ENCODE measurements around the gene STX18. TPM values are rescaled to one million over a fixed set of nuclear protein-coding genes. Genes with fewer than 3 reads are reported as not detected.

The STX18 gene
- 10.2 and 13.7 TPM in 2 replicates for total RNA-seq

DNA sequence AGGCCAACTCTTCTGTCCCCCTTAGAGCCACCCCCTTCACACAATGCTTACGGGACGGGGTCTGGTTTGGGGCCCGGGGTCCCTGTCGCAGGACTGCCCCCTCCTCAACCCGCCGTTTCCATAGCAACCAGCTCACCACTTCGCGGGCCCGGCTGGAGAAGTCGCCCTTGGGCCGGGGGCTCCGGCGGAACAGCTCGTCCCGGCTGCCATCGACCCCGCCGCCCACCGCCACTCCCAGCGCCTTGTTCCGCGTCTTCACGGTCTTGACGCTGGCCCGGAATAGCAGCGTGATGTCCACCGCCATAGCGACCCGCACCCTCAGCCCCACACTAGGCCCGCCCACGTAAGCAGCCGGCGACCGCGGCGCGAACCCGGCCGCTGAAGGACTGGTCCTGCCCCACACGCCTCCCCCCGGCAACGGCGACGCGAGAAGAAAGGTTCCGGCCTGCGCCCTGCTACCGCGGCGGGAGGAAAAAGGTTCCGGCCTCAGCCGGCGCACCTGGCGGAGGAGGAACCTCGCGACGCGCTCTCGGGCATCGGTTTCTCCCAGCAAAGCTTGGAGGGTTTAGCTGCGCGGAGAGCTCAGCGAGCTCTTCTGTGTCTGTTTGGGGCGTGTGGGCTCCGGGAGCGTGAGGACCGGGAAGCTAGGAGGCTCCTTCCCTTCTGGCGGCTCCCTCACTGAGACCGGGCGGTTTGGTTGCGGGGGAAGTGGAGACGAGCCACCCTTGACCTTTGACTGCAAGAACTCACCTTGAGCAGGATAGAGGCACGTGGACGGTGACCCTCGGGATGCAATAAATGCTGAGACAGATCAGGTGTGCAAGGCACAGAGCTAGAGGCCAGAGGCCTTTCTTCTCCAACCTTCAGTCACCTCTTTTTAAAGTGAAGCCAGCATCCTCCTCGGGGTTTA is at the start of gene STX18:
STX18 (minus strand) TSS at position 388 of the 910 bp plus-strand sequence; CDS start at position 304, 84 bp downstream.

GRCh38 chr4:4386736-4387392 is 155.0 kb downstream of the STX18 start, which contains the start of gene NSG1:
Gene NSG1, plus strand, starts transcription at chr4:4387102. Its CDS starts 528 bp downstream, at chr4:4387630.

Other genes starting within 250 kb of the STX18 start
- 82.0 and 95.3 TPM in 2 replicates for gene NSG1, start 154.9 kb downstream of the STX18 start, total RNA-seq